PC-3 (cell line): ENCODE measurements around the gene SORL1.

Experiments used
- EZH2 ChIP-seq: fragments of 300-600 bp; sonication (generic); IDR thresholded peaks from one replicate; pipeline ENCODE4 v1.6.1; 2017; ENCODE audit warnings: antibody characterized with exemption, mild to moderate bottlenecking, low read length; ENCODE audit not compliant: unreplicated experiment
- TF ChIP-seq, protein P1 (sequence below): fragments of 300-600 bp; sonication (generic); conservative IDR thresholded peaks from 2 replicates; pipeline ENCODE4 v1.5.1; 2017; ENCODE audit warnings: antibody characterized with exemption, low read depth, mild to moderate bottlenecking, low read length

DNA sequence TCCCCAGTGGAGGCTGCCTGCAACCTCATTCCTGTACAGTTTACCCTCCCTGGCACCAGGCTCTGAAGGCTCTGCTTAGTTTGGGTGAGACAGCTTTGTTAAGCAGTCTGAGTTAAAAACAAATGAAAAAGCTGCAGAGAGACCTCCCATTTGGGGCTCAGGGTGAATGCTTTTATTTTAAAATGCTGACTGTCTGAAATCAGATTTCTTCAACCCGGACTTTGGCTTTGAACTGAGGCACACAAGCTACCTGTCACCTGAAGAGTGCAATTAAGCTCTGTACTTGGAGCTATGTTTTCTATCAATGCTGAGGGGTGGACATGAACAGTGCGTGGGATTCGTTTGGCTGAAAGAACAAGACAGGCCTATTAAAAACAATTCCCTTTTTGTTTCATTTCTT is 218.2 kb downstream of the SORL1 start:
- TF ChIP-seq, protein P1, sequence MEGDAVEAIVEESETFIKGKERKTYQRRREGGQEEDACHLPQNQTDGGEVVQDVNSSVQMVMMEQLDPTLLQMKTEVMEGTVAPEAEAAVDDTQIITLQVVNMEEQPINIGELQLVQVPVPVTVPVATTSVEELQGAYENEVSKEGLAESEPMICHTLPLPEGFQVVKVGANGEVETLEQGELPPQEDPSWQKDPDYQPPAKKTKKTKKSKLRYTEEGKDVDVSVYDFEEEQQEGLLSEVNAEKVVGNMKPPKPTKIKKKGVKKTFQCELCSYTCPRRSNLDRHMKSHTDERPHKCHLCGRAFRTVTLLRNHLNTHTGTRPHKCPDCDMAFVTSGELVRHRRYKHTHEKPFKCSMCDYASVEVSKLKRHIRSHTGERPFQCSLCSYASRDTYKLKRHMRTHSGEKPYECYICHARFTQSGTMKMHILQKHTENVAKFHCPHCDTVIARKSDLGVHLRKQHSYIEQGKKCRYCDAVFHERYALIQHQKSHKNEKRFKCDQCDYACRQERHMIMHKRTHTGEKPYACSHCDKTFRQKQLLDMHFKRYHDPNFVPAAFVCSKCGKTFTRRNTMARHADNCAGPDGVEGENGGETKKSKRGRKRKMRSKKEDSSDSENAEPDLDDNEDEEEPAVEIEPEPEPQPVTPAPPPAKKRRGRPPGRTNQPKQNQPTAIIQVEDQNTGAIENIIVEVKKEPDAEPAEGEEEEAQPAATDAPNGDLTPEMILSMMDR = no peak
- no peak for TF ChIP-seq EZH2
